ENCODE measurements around the gene GPR141.

GPR141 gene

DNA sequence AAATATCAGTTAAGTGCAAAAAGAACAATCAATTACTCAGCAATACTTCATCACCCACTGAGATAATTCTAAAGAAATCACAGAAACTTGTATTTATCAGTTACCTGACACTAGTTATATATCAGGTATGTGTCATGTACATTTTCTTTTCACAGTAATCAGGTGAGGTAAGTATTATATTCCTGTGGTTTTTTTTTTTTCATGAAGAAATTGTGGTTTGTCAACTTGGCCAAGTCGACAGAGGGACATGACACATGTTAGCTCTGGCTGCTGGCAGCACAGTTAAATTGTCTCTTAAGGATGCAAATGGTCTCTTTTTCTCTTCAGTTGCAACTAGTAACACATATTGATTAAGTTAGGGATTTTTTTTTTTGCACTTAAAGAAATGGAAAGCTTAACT lies 13.7 kb upstream of the GPR141 start:
- TF ChIP-seq, protein P1, sequence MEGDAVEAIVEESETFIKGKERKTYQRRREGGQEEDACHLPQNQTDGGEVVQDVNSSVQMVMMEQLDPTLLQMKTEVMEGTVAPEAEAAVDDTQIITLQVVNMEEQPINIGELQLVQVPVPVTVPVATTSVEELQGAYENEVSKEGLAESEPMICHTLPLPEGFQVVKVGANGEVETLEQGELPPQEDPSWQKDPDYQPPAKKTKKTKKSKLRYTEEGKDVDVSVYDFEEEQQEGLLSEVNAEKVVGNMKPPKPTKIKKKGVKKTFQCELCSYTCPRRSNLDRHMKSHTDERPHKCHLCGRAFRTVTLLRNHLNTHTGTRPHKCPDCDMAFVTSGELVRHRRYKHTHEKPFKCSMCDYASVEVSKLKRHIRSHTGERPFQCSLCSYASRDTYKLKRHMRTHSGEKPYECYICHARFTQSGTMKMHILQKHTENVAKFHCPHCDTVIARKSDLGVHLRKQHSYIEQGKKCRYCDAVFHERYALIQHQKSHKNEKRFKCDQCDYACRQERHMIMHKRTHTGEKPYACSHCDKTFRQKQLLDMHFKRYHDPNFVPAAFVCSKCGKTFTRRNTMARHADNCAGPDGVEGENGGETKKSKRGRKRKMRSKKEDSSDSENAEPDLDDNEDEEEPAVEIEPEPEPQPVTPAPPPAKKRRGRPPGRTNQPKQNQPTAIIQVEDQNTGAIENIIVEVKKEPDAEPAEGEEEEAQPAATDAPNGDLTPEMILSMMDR (IDR thresholded peaks at IDR 0.05; ENCODE audit: insufficient read depth, low read depth, low read length, missing control alignments) = no peak

DNA sequence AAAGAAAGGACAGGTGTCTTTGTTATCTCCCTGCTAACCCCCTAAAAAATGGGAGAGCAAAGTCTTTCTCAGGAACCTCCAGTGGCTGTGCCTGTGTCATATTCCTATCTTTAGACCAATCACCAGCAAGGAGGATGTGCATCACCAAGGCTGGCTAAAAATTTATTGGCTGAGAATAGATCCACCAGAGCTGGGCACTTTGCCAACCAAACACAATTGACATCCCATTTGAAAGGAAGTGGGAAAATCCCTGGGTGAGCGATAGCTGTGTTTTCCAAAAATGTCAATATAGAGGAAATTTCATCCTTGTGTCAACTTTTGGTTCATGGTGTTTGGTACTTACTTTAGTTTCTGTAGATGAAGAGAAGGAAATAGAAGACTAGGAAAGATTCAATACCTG lies 13.1 kb upstream of the GPR141 start:
- TF ChIP-seq, protein P1 (IDR thresholded peaks at IDR 0.05; ENCODE audit: insufficient read depth, low read depth, low read length, missing control alignments) = no peak
- H3K4me3 ChIP-seq (ENCODE audit: low read length) = no peak overlapping the region
- DNase-seq (ENCODE audit: low read depth) = peak; percentile 41

More for the DNA sequence above, 13.7 kb upstream of the GPR141 start:
- no peak overlapping the region for H3K4me3 ChIP-seq (ENCODE audit: low read length)
- peak; percentile 65 for DNase-seq (ENCODE audit: low read depth)

DNA sequence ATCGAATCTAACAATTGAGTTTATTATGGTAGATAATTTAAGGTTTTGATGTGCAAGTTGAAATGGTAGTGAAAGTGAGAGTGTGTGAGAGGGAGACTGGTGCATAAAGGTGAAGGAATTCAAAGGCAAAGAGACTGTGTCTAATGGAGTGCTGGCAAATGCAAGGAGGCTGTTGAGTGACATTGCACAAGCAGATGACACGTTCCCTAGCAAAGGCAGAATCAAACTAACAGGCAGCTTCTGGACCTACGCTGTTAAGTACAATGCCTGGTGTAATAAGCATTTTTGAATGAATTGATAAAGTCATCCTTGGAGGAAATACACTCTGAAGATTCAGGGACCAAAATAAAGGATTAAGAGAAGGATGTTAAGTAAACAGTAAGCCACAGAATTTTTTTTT lies 11.7 kb upstream of the GPR141 start:
- TF ChIP-seq, protein P1 (IDR thresholded peaks at IDR 0.05; ENCODE audit: insufficient read depth, low read depth, low read length, missing control alignments) = no peak
- no peak overlapping the region for H3K4me3 ChIP-seq (ENCODE audit: low read length)
- peak; percentile 25 for DNase-seq (ENCODE audit: low read depth)

DNA sequence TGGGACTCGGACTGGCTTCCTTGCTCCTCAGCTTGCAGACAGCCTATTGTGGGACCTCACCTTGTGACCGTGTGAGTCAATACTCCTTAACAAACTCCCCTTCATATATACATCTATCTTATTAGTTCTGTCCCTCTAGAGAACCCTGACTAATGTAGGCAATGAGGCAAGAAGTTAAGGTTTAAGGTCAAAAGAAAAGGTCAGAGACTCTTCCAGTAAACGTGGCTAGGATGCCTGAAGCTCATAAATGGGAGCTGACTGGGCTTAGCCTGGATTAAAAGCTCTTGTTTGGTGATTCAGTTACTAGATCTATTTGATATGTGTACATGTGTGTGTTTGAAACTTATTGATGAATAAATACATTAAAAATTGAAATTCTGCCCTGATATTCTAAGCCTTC lies 10.6 kb upstream of the GPR141 start:
- TF ChIP-seq, protein P1 (IDR thresholded peaks at IDR 0.05; ENCODE audit: insufficient read depth, low read depth, low read length, missing control alignments) = no peak
- H3K4me3 ChIP-seq (ENCODE audit: low read length) = no peak overlapping the region
- DNase-seq (ENCODE audit: low read depth) = no peak

DNA sequence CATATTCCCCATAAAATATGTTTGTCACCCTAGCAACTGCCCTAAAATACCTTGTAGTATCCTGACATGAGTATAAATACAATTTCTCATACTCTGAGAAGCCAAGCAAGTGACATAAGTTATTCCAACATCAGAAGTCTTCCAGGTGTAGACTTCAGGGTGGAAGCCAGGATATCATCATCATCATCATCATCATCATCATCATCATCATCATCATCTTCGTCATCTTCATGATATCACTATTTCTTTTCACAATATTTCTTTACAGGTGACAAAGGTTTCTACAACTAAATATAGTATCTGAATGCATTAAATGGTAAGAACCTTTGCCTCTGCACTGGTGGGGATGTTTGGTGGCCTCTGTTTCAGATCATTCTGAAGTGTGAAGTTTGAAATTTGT lies 10.0 kb upstream of the GPR141 start:
- DNase-seq (ENCODE audit: low read depth) = no peak
- TF ChIP-seq, protein P1 (IDR thresholded peaks at IDR 0.05; ENCODE audit: insufficient read depth, low read depth, low read length, missing control alignments) = no peak
- no peak overlapping the region for H3K4me3 ChIP-seq (ENCODE audit: low read length)

DNA sequence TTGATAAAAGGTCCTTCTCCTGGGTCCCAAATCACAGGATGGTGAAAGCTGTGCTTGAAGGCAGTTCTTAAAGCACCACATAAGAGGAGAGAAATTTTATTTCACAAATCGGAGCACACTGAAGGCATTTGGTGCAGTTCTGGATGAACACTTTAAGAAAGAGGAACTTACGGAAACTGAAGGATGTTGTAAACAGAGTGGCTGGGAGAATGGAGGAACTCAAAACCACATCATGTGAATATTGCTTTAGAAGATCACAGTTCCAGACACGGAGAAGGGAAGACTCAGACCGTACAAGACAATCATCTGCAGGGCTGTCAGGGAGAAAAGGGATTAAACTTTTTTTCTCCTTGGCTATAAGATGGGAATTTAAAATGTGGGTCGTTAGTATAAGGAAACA lies 9.0 kb upstream of the GPR141 start:
- no peak overlapping the region for H3K4me3 ChIP-seq (ENCODE audit: low read length)
- TF ChIP-seq, protein P1 (IDR thresholded peaks at IDR 0.05; ENCODE audit: insufficient read depth, low read depth, low read length, missing control alignments) = no peak
- no peak for DNase-seq (ENCODE audit: low read depth)

DNA sequence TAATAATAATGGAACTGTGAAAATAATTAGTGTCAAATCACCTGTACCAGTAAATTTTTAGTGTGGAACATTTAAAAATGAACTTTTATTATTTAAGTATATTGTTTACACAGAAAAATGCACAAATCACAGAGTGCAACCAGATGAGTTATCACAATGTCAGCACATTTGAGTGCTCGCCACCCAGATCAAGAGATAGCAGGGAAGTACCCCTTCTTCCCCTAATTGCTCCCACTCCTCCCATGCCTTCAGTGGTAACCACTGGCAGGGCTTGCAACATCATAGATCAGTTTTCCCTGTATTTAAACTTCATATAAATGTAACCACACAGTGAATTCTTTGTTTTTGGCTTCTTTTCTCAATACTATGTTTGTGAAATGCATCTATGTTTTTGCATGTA lies 7.8 kb upstream of the GPR141 start:
- TF ChIP-seq, protein P1 (IDR thresholded peaks at IDR 0.05; ENCODE audit: insufficient read depth, low read depth, low read length, missing control alignments) = no peak
- DNase-seq (ENCODE audit: low read depth) = no peak
- no peak overlapping the region for H3K4me3 ChIP-seq (ENCODE audit: low read length)
